GM18868 (cell line): ENCODE measurements around the gene ANK3.
"Not testable (repeated sequence)": the region's sequence is repeated elsewhere in the genome, so short reads cannot be mapped to it uniquely, and the experiment has no call there.

ENCODE experiments used
- ATAC-seq: cut with Tn5 transposase; IDR thresholded peaks from one replicate; pipeline ENCODE4 v1.9.1; 2021; ENCODE audit warnings: mild to moderate bottlenecking, moderate library complexity; ENCODE audit not compliant: unreplicated experiment

Gene ANK3

GRCh38 chr10:60043561-60044241 lies 346.0 kb downstream of the ANK3 start:
- ATAC-seq, result no peak

- ATAC-seq, result no peak
Observed at GRCh38 chr10:60042914-60043313, 346.8 kb downstream of the ANK3 start.

- no peak for ATAC-seq
Observed at GRCh38 chr10:60042262-60042661, 347.4 kb downstream of the ANK3 start.

GRCh38 chr10:60041489-60042133 lies 348.1 kb downstream of the ANK3 start:
- peak; percentile 40 for ATAC-seq

GRCh38 chr10:60040014-60040662 lies 349.5 kb downstream of the ANK3 start:
- ATAC-seq, result peak; percentile 54

- no peak for ATAC-seq
Observed at GRCh38 chr10:60035984-60036383, 353.7 kb downstream of the ANK3 start.

- ATAC-seq, result not testable (repeated sequence)
Observed at GRCh38 chr10:60035375-60035774, 354.3 kb downstream of the ANK3 start.

GRCh38 chr10:60032723-60033122 lies 357.0 kb downstream of the ANK3 start:
- ATAC-seq, result peak; percentile 57

GRCh38 chr10:60031664-60032063 lies 358.0 kb downstream of the ANK3 start:
- ATAC-seq, result peak; percentile 67

- no peak for ATAC-seq
Observed at GRCh38 chr10:60031183-60031582, 358.5 kb downstream of the ANK3 start.

GRCh38 chr10:60029475-60029874 lies 360.2 kb downstream of the ANK3 start:
- ATAC-seq, result no peak

- ATAC-seq, result no peak
Observed at GRCh38 chr10:60028081-60028480, 361.6 kb downstream of the ANK3 start.

GRCh38 chr10:60025279-60025678 lies 364.4 kb downstream of the ANK3 start:
- no peak for ATAC-seq

GRCh38 chr10:60024506-60024905 lies 365.2 kb downstream of the ANK3 start:
- no peak for ATAC-seq

- no peak for ATAC-seq
Observed at GRCh38 chr10:60023155-60023877, 366.4 kb downstream of the ANK3 start.

GRCh38 chr10:60021361-60021760 lies 368.3 kb downstream of the ANK3 start:
- no peak for ATAC-seq

- no peak for ATAC-seq
Observed at GRCh38 chr10:60016794-60017193, 372.9 kb downstream of the ANK3 start.

- no peak for ATAC-seq
Observed at GRCh38 chr10:60009710-60010383, 379.8 kb downstream of the ANK3 start.

- no peak for ATAC-seq
Observed at GRCh38 chr10:60009276-60009675, 380.4 kb downstream of the ANK3 start.

- no peak for ATAC-seq
Observed at GRCh38 chr10:60008816-60009215, 380.9 kb downstream of the ANK3 start.

- no peak for ATAC-seq
Observed at GRCh38 chr10:60006062-60006461, 383.6 kb downstream of the ANK3 start.
